K562 (cell line): ENCODE measurements around the gene OPHN1. TPM values are rescaled to one million over a fixed set of nuclear protein-coding genes. Genes with fewer than 3 reads are reported as not detected.

ENCODE experiments used
- ATAC-seq: fragments of 200-7000 bp; cut with Tn5 transposase; 3 replicates; pipeline ENCODE4 v1.9.1; 2020; ENCODE audit warnings: moderate library complexity
- BruUV-seq: library from RNA; stranded (reverse); fragments of 400-500 nt; replicated peaks from 2 replicates; lab custom pipeline; 2021; lab: Mats Ljungman, UMichigan
- CTCF ChIA-PET: fragments of 300-600 bp; formaldehyde crosslinking; extraction: SDS; loops from one replicate; lab custom pipeline; 2021; ENCODE audit warnings: low intra/inter-chr PET ratio; lab: Yijun Ruan, JAX
- POLR2A ChIA-PET: fragments of 300-600, 350-650 bp; sonication (Branson Sonifier 250); formaldehyde crosslinking; extraction: SDS; loops from one replicate; lab custom pipeline; 2021; ENCODE audit warnings: antibody characterized with exemption, inconsistent platforms; lab: Yijun Ruan, JAX
- DNase-seq, 4 experiments: peaks; one replicate each; pipeline versions ENCODE4 v3.0.0 to v3.0.0-alpha.2; 2011 to 2018; ENCODE audit warnings: low spot score in 3 of 4, mixed read lengths in 3 of 4; ENCODE audit errors: extremely low read depth in 1 of 4
- FAIRE-seq: peaks from 2 replicates; lab custom pipeline; 2011; peaks lifted over from hg19 to GRCh38; lab: Jason Lieb, UNC
- H2AFZ ChIP-seq: 2 replicates; pipeline ENCODE4 v1.6.0; 2011; ENCODE audit warnings: low read depth, low read length, control low read depth, inconsistent platforms
- H3K27ac ChIP-seq: fragments of 200-600 bp; 3 replicates; pipeline ENCODE4 v1.8.0; 2011; ENCODE audit warnings: low read depth, mild to moderate bottlenecking, control low read depth, inconsistent platforms, low read length, moderate library complexity, mixed read lengths; ENCODE audit errors: extremely low read depth
- H3K27me3 ChIP-seq, 2 experiments: fragments of 300-600 bp in 1 of 2; 2 replicates in 1 of 2; 3 replicates in 1 of 2; pipeline versions ENCODE4 v1.6.0 to v1.8.0; 2011; ENCODE audit warnings: inconsistent platforms in 2 of 2, low read length in 2 of 2, mild to moderate bottlenecking in 1 of 2, mixed read lengths in 1 of 2, moderate library complexity in 1 of 2; ENCODE audit not compliant: control insufficient read depth in 2 of 2, insufficient read depth in 2 of 2
- H3K36me3 ChIP-seq: fragments of 300-600 bp; 3 replicates; pipeline ENCODE4 v1.8.0; 2011; ENCODE audit warnings: mild to moderate bottlenecking, low read length, inconsistent platforms; ENCODE audit not compliant: control insufficient read depth, insufficient read depth
- H3K4me1 ChIP-seq, 2 experiments: fragments of 200-600 bp in 1 of 2; replicated peaks in 1 of 2; 2 replicates in 1 of 2; 3 replicates in 1 of 2; pipeline versions ENCODE4 v1.5.1 to v1.8.0; 2011; ENCODE audit warnings: inconsistent platforms in 2 of 2, low read length in 2 of 2, mild to moderate bottlenecking in 1 of 2, mixed read lengths in 1 of 2, moderate library complexity in 1 of 2; ENCODE audit not compliant: control insufficient read depth in 2 of 2, insufficient read depth in 2 of 2
- H3K4me2 ChIP-seq: 2 replicates; pipeline ENCODE4 v1.6.1; 2011; ENCODE audit warnings: low read length, control low read depth, inconsistent platforms, mixed read lengths; ENCODE audit not compliant: insufficient read depth
- H3K4me3 ChIP-seq: fragments of 200-600 bp; sonication (generic), shearing (Covaris generic); 2 replicates; pipeline ENCODE4 v1.5.1; 2016; ENCODE audit warnings: control low read depth, inconsistent platforms
- H3K79me2 ChIP-seq: fragments of 200-600 bp; 3 replicates; pipeline ENCODE4 v1.8.0; 2011; ENCODE audit warnings: low read length, inconsistent platforms; ENCODE audit not compliant: control insufficient read depth, insufficient read depth
- H3K9ac ChIP-seq, 2 experiments: 2 replicates each; pipeline versions ENCODE4 v1.6.0 to v1.6.1; 2011; ENCODE audit warnings: low read depth in 2 of 2, low read length in 2 of 2, control low read depth in 1 of 2, inconsistent platforms in 1 of 2, mild to moderate bottlenecking in 1 of 2, mixed read lengths in 1 of 2; ENCODE audit not compliant: insufficient read depth in 1 of 2
- H3K9me1 ChIP-seq: one replicate; pipeline ENCODE4 v1.6.0; 2011; ENCODE audit warnings: inconsistent platforms, mild to moderate bottlenecking, low read length, moderate library complexity; ENCODE audit not compliant: control insufficient read depth, insufficient read depth
- H3K9me3 ChIP-seq: replicated peaks from 2 replicates; pipeline ENCODE4 v1.5.1; 2011; ENCODE audit warnings: low read depth, low read length, inconsistent platforms; ENCODE audit not compliant: control insufficient read depth, insufficient read depth
- H4K20me1 ChIP-seq: replicated peaks from 2 replicates; pipeline ENCODE4 v1.6.1; 2011; ENCODE audit warnings: low read length, inconsistent platforms, mixed read lengths; ENCODE audit not compliant: control insufficient read depth, insufficient read depth
- CTCF ChIP-seq, 3 experiments: IDR thresholded peaks in 2 of 3; conservative IDR thresholded peaks in 1 of 3; 2 replicates each; pipeline ENCODE4 v1.5.1; 2011 to 2012; ENCODE audit warnings: low read length in 3 of 3, mild to moderate bottlenecking in 3 of 3, control low read depth in 2 of 3, improper control_type of control experiment in 1 of 3, inconsistent platforms in 1 of 3, low read depth in 1 of 3, mixed read lengths in 1 of 3, moderate library complexity in 1 of 3; ENCODE audit not compliant: insufficient read depth in 2 of 3
- HNRNPH1 ChIP-seq: fragments of 200-400 bp; formaldehyde crosslinking; optimal IDR thresholded peaks from 2 replicates; pipeline ENCODE3; 2017; ENCODE audit warnings: low read depth, mild to moderate bottlenecking, low read length, moderate library complexity
- POLR2AphosphoS5 ChIP-seq: IDR thresholded peaks from 2 replicates; pipeline ENCODE4 v1.6.1; 2011; ENCODE audit warnings: mild to moderate bottlenecking, low read depth, low read length, moderate library complexity; ENCODE audit not compliant: control insufficient read depth, insufficient read depth
- POLR3G ChIP-seq: IDR thresholded peaks from 2 replicates; pipeline ENCODE4 v1.6.1; 2011; ENCODE audit not compliant: insufficient read length, insufficient replicate concordance; ENCODE audit errors: extremely low read depth
- RAD21 ChIP-seq, 2 experiments: fragments of 250-450 bp in 1 of 2; fragments of 450-650 bp in 1 of 2; sonication (Bioruptor Pico) in 1 of 2; formaldehyde crosslinking in 1 of 2; IDR thresholded peaks in 1 of 2; conservative IDR thresholded peaks in 1 of 2; 2 replicates each; pipeline versions ENCODE4 v1.4.0 to v1.8.0; 2020 to 2022; ENCODE audit warnings: mild to moderate bottlenecking in 2 of 2, moderate library complexity in 1 of 2
- SMC3 ChIP-seq: conservative IDR thresholded peaks from 2 replicates; pipeline ENCODE4 v1.6.1; 2011; ENCODE audit warnings: low read depth, low read length, improper control_type of control experiment; ENCODE audit not compliant: insufficient read depth
- WGBS: fragments of 100-300 bp; shearing (Covaris generic); methylation state at CpG from one replicate; pipeline ENCODE4 v1.1.6; 2016; ENCODE audit warnings: low coverage, mixed read lengths; ENCODE audit not compliant: insufficient coverage; ENCODE audit errors: missing lambda C conversion rate; 5-methylcytosine and 5-hydroxymethylcytosine counted together
- in situ Hi-C: fragments of 300-500 bp; cut with MboI; formaldehyde crosslinking; loops from 4 replicates; pipeline ENCODE4 v1.15.0; 2018; ENCODE audit warnings: inconsistent platforms, mixed read lengths
- intact Hi-C: fragments of 100-400 bp; cut with micrococcal nuclease; formaldehyde crosslinking; loops from 2 replicates; pipeline ENCODE4 v1.14.2; 2022
- polyA plus RNA-seq, 8 experiments: library from polyadenylated mRNA; depleted of rRNA in 4 of 8; stranded (reverse) in 5 of 8; unstranded in 3 of 8; fragments of >200 nt; fragmentation: Nextera tagmentation in 2 of 8; fragmentation: Illumina TruSeq in 1 of 8; extraction: Ambion mirVana in 2 of 8; extraction: Trizol in 1 of 8; gene quantifications; 2 replicates each; pipeline versions ENCODE4 v1.2.1 to v1.2.3, GENCODE V29; 2011 to 2014; ENCODE audit warnings: inconsistent platforms in 1 of 8, missing spikeins in 1 of 8
- total RNA-seq, 7 experiments: library from RNA; depleted of rRNA in 6 of 7; stranded (reverse); fragments of >200 nt in 6 of 7; fragmentation: Illumina TruSeq in 2 of 7; extraction: Trizol in 2 of 7; gene quantifications; 2 replicates each; pipeline versions ENCODE4 v1.2.1 to v1.2.3, GENCODE V29; 2011 to 2021; ENCODE audit warnings: low replicate concordance in 1 of 7

Gene OPHN1
- total and polyA plus RNA-seq, 9 of the 15 experiments (the other 6 are each of a cell fraction or from before 2014, with no cell fraction given), result 0.28 to 1.8 (median 1.0) TPM

GRCh38 chrX:68146054-68146453 is 287.2 kb downstream of the OPHN1 start:
- no peak overlapping the region for H3K4me2 ChIP-seq
- no peaks in the 10 kb centered on the region for H3K27me3 ChIP-seq
- CTCF ChIA-PET, result no interaction called here
- WGBS, result 0% methylated on average over 2 of the region's 2 CpGs
- H3K4me1 ChIP-seq, result no peaks in the 10 kb centered on the region
- no peak overlapping the region for H3K9ac ChIP-seq
- in situ Hi-C loops (no loop called here), intact Hi-C loops (loop anchor here (10.0 kb wide), 2 partner anchors 121 to 591 kb away; no protein-coding TSS in a partner anchor)
- no peak overlapping the region for H3K4me3 ChIP-seq
- ATAC-seq (peak; percentile 93), FAIRE-seq (no peak), DNase-seq (peak in 2 of 4 experiments; percentile 21 to 34)
- H2AFZ ChIP-seq, result no peak overlapping the region
- H3K9me3 ChIP-seq, result no peaks in the 10 kb centered on the region
- no TSS peak for BruUV-seq
- peak; percentile 17 to 58 (median 40); a peak in 4 of 6 replicates for TF ChIP-seq CTCF (IDR thresholded peaks at IDR 0.05 in 2 of 3, conservative IDR thresholded peaks at IDR 0.05 in 1 of 3; ENCODE audit: insufficient read depth in 2 of 3, low read depth in 1 of 3, low read length in 3 of 3)
- 0 out of 2 replicates have a peak, but pooled peaks have one; percentile 6 for TF ChIP-seq SMC3
- no peak for TF ChIP-seq HNRNPH1
- TF ChIP-seq RAD21 (CRISPR knock-in tag; conservative IDR thresholded peaks at IDR 0.05 in 1 of 2, IDR thresholded peaks at IDR 0.05 in 1 of 2), result peak; percentile 17 to 55; a peak in 3 of 4 replicates
- TF ChIP-seq POLR2AphosphoS5, result no peak
- TF ChIP-seq POLR3G, result no peak
- H3K36me3 ChIP-seq, result no peaks in the 10 kb centered on the region
- no peaks in the 10 kb centered on the region for H4K20me1 ChIP-seq
- H3K9me1 ChIP-seq, result no peaks in the 10 kb centered on the region
- H3K27ac ChIP-seq, result no peak overlapping the region
- no peaks in the 10 kb centered on the region for H3K79me2 ChIP-seq
- POLR2A ChIA-PET, result interaction anchor here (1.4 kb wide), 1 partner anchor 9 kb away, joined by 3 read pairs; no protein-coding TSS in a partner anchor
